ENCODE data around the gene EMC6. TPM values are rescaled to one million over a fixed set of nuclear protein-coding genes. Genes with fewer than 3 reads are reported as not detected.

Gene EMC6
- total RNA-seq, 1 experiment from 2014 or later, result 56.5 TPM

- Histone ChIP-seq H3K9me3 (ENCODE audit: low read length) (no peaks in the 10 kb centered on the region), H3K9ac (ENCODE audit: low read length) (no peak overlapping the region), H3K4me2 (ENCODE audit: low read length) (no peak overlapping the region), H4K20me1 (ENCODE audit: low read length) (no peaks in the 10 kb centered on the region), H3K79me2 (ENCODE audit: low read length) (peaks cover 8% of the 10 kb centered on the region; the same call in 1 of the 2 replicates), H3K9me2 (replicated peaks; ENCODE audit: low read length) (no peaks in the 10 kb centered on the region), H3K36me3 (ENCODE audit: low read depth, low read length) (no peaks in the 10 kb centered on the region), H3K27me3 (ENCODE audit: low read length) (no peaks in the 10 kb centered on the region), H3K4me1 (ENCODE audit: insufficient read depth, low read length) (no peaks in the 10 kb centered on the region), H3K4me3 (ENCODE audit: low read length) (no peak overlapping the region), H3F3A (ENCODE audit: low read length, unreplicated experiment) (no peaks in the 10 kb centered on the region), H2AFZ (ENCODE audit: low read length) (no peak overlapping the region), H3K27ac (ENCODE audit: low read length) (no peak overlapping the region)
- no TSS peak for BruUV-seq (replicated peaks)
- POLR2A ChIA-PET (ENCODE audit: unreplicated experiment), result no interaction called here
- TF ChIP-seq EZH2 (IDR thresholded peaks at IDR 0.05; ENCODE audit: low read length, unreplicated experiment), result no peak
- TF ChIP-seq, protein P1, sequence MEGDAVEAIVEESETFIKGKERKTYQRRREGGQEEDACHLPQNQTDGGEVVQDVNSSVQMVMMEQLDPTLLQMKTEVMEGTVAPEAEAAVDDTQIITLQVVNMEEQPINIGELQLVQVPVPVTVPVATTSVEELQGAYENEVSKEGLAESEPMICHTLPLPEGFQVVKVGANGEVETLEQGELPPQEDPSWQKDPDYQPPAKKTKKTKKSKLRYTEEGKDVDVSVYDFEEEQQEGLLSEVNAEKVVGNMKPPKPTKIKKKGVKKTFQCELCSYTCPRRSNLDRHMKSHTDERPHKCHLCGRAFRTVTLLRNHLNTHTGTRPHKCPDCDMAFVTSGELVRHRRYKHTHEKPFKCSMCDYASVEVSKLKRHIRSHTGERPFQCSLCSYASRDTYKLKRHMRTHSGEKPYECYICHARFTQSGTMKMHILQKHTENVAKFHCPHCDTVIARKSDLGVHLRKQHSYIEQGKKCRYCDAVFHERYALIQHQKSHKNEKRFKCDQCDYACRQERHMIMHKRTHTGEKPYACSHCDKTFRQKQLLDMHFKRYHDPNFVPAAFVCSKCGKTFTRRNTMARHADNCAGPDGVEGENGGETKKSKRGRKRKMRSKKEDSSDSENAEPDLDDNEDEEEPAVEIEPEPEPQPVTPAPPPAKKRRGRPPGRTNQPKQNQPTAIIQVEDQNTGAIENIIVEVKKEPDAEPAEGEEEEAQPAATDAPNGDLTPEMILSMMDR (conservative IDR thresholded peaks at IDR 0.05; ENCODE audit: low read depth, low read length), result no peak
- no peak for TF ChIP-seq EZH2phosphoT487 (IDR thresholded peaks at IDR 0.05; ENCODE audit: borderline replicate concordance, low read length)
- intact Hi-C loops (cut with micrococcal nuclease), result no loop called here
- CTCF ChIA-PET, result no interaction called here
- no peak for ATAC-seq
- DNase-seq, result no peak
Observed at GRCh38 chr17:3641717-3642486, 26.7 kb upstream of the EMC6 start.

DNA sequence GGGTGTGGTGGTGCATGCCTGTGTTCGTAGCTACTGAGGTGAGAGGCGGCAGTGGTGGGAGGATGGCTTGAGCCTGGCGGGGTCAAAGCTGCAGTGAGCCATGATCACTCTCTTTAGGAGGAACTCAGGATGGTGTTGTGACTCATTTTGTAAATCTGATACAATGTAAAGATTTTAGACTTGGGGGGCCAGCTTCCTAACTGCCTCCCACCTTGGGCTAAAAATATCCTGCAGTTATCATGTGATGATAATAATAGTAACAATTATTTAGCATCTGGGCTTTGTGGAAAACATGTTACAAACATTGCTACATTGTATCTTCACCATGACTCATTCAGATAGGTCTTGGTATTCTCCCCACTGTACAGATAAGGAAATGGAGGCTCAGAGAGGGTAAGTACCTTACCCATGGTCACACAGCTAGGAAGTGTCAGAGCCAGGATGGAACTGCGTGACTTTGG is 24.7 kb upstream of the EMC6 start:
- intact Hi-C loops (cut with micrococcal nuclease), result no loop called here
- H3K36me3 ChIP-seq (ENCODE audit: low read depth, low read length), result no peaks in the 10 kb centered on the region
- ChIA-PET CTCF (no interaction called here), POLR2A (ENCODE audit: unreplicated experiment) (no interaction called here)
- no peaks in the 10 kb centered on the region for H3K9me2 ChIP-seq (replicated peaks; ENCODE audit: low read length)
- ATAC-seq (no peak), DNase-seq (no peak)
- H4K20me1 ChIP-seq (ENCODE audit: low read length), result no peaks in the 10 kb centered on the region
- no peak for TF ChIP-seq EZH2phosphoT487 (IDR thresholded peaks at IDR 0.05; ENCODE audit: borderline replicate concordance, low read length)
- TF ChIP-seq, protein P1 (conservative IDR thresholded peaks at IDR 0.05; ENCODE audit: low read depth, low read length), result no peak
- no peak for TF ChIP-seq EZH2 (IDR thresholded peaks at IDR 0.05; ENCODE audit: low read length, unreplicated experiment)
- no peak overlapping the region for H3K27ac ChIP-seq (ENCODE audit: low read length)
- BruUV-seq (replicated peaks), result no TSS peak
- no peak overlapping the region for H2AFZ ChIP-seq (ENCODE audit: low read length)
- H3K27me3 ChIP-seq (ENCODE audit: low read length), result no peaks in the 10 kb centered on the region
- no peak overlapping the region for H3K4me3 ChIP-seq (ENCODE audit: low read length)
- H3K4me1 ChIP-seq (ENCODE audit: insufficient read depth, low read length), result no peaks in the 10 kb centered on the region
- no peaks in the 10 kb centered on the region for H3K79me2 ChIP-seq (ENCODE audit: low read length)
- H3F3A ChIP-seq (ENCODE audit: low read length, unreplicated experiment), result no peaks in the 10 kb centered on the region
- no peak overlapping the region for H3K4me2 ChIP-seq (ENCODE audit: low read length)
- H3K9ac ChIP-seq (ENCODE audit: low read length), result no peak overlapping the region
- H3K9me3 ChIP-seq (ENCODE audit: low read length), result no peaks in the 10 kb centered on the region

GRCh38 chr17:3645310-3645709 is 23.3 kb upstream of the EMC6 start:
- BruUV-seq (replicated peaks), result no TSS peak
- H3K4me2 ChIP-seq (ENCODE audit: low read length), result no peak overlapping the region
- no peaks in the 10 kb centered on the region for H3K9me2 ChIP-seq (replicated peaks; ENCODE audit: low read length)
- DNase-seq (no peak), ATAC-seq (no peak)
- TF ChIP-seq EZH2 (IDR thresholded peaks at IDR 0.05; ENCODE audit: low read length, unreplicated experiment) (no peak), EZH2phosphoT487 (IDR thresholded peaks at IDR 0.05; ENCODE audit: borderline replicate concordance, low read length) (no peak)
- TF ChIP-seq, protein P1 (conservative IDR thresholded peaks at IDR 0.05; ENCODE audit: low read depth, low read length), result no peak
- H3K9ac ChIP-seq (ENCODE audit: low read length), result no peak overlapping the region
- H4K20me1 ChIP-seq (ENCODE audit: low read length), result no peaks in the 10 kb centered on the region
- no peak overlapping the region for H3K27ac ChIP-seq (ENCODE audit: low read length)
- no peaks in the 10 kb centered on the region for H3K9me3 ChIP-seq (ENCODE audit: low read length)
- H3K36me3 ChIP-seq (ENCODE audit: low read depth, low read length), result no peaks in the 10 kb centered on the region
- intact Hi-C loops (cut with micrococcal nuclease), result loop anchor here (5.0 kb wide), 1 partner anchor 598 kb away; no protein-coding TSS in a partner anchor
- no peak overlapping the region for H2AFZ ChIP-seq (ENCODE audit: low read length)
- no peaks in the 10 kb centered on the region for H3K79me2 ChIP-seq (ENCODE audit: low read length)
- no peaks in the 10 kb centered on the region for H3F3A ChIP-seq (ENCODE audit: low read length, unreplicated experiment)
- H3K27me3 ChIP-seq (ENCODE audit: low read length), result no peaks in the 10 kb centered on the region
- ChIA-PET CTCF (no interaction called here), POLR2A (ENCODE audit: unreplicated experiment) (no interaction called here)
- no peak overlapping the region for H3K4me3 ChIP-seq (ENCODE audit: low read length)
- no peaks in the 10 kb centered on the region for H3K4me1 ChIP-seq (ENCODE audit: insufficient read depth, low read length)
